A549 (cell line): Measurements from ENCODE around the gene TCN1. TPM values are rescaled to one million over a fixed set of nuclear protein-coding genes. Genes with fewer than 3 reads are reported as not detected.
A peak's percentile ranks its signal among the peaks of the same experiment; 100 is the strongest.
"Not testable (repeated sequence)": the region's sequence is repeated elsewhere in the genome, so short reads cannot be mapped to it uniquely, and the experiment has no call there.

Source experiments
- ATAC-seq, 2 experiments: fragments of 200-7000 bp in 1 of 2; fragments of >200 bp in 1 of 2; cut with Nextera tagmentation in 1 of 2; cut with Tn5 transposase in 1 of 2; 3 replicates each; pipeline versions ENCODE4 v1.8.0 to v1.9.1; 2018 to 2020; ENCODE audit warnings: mild to moderate bottlenecking in 1 of 2, moderate library complexity in 1 of 2
- CTCF ChIA-PET: fragments of 300-600 bp; sonication (Branson Sonifier 250); formaldehyde crosslinking; extraction: SDS; loops from one replicate; lab custom pipeline; 2021; ENCODE audit warnings: antibody characterized with exemption, inconsistent platforms; lab: Yijun Ruan, JAX
- POLR2A ChIA-PET: fragments of 350-600 bp; formaldehyde crosslinking; extraction: SDS; loops from one replicate; lab custom pipeline; 2021; ENCODE audit warnings: antibody characterized with exemption, inconsistent platforms; lab: Yijun Ruan, JAX
- DNase-seq, 2 experiments: peaks; one replicate each; pipeline versions ENCODE4 v3.0.0 to v3.0.0-alpha.2; 2011 to 2016; ENCODE audit warnings: low read depth in 1 of 2, low spot score in 1 of 2
- FAIRE-seq: peaks from 2 replicates; lab custom pipeline; 2011; peaks lifted over from hg19 to GRCh38; lab: Jason Lieb, UNC
- H3K27ac ChIP-seq, 2 experiments: fragments of >200 bp; sonication (Bioruptor Twin); formaldehyde crosslinking; 3 replicates each; pipeline ENCODE4 v1.5.1; 2016 to 2017
- H3K4me1 ChIP-seq: fragments of >200 bp; sonication (Bioruptor Twin); formaldehyde crosslinking; 3 replicates; pipeline ENCODE4 v1.6.1; 2016
- H3K4me2 ChIP-seq: fragments of >200 bp; sonication (Bioruptor Twin); formaldehyde crosslinking; 3 replicates; pipeline ENCODE4 v1.6.1; 2016
- H3K4me3 ChIP-seq: fragments of >200 bp; sonication (Bioruptor Twin); formaldehyde crosslinking; 3 replicates; pipeline ENCODE4 v1.5.1; 2016
- H3K9me3 ChIP-seq: fragments of >200 bp; sonication (Bioruptor Twin); formaldehyde crosslinking; 3 replicates; pipeline ENCODE4 v1.6.1; 2016
- ATOH8 ChIP-seq: fragments of 250-450 bp; sonication (Bioruptor Pico); IDR thresholded peaks from 2 replicates; pipeline ENCODE4 v1.5.0; 2020; ENCODE audit warnings: low read depth, mild to moderate bottlenecking, moderate library complexity
- BHLHE40 ChIP-seq: IDR thresholded peaks from 2 replicates; pipeline ENCODE4 v1.6.1; 2012; ENCODE audit warnings: low read depth, low read length, inconsistent platforms
- CEBPB ChIP-seq, 2 experiments: fragments of >200 bp in 1 of 2; sonication (Bioruptor Twin) in 1 of 2; formaldehyde crosslinking in 1 of 2; IDR thresholded peaks; 2 replicates each; pipeline ENCODE4 v1.6.1; 2012 to 2016
- CTCF ChIP-seq: fragments of >200 bp; sonication (Bioruptor Twin); formaldehyde crosslinking; IDR thresholded peaks from 3 replicates; pipeline ENCODE4 v1.5.1; 2016
- EHF ChIP-seq: fragments of 250-450 bp; sonication (Bioruptor Pico); IDR thresholded peaks from 2 replicates; pipeline ENCODE4 v1.5.0; 2020; ENCODE audit warnings: mild to moderate bottlenecking
- EHMT2 ChIP-seq: fragments of 200-600 bp; sonication (generic); IDR thresholded peaks from 2 replicates; pipeline ENCODE4 v1.6.1; 2016; ENCODE audit warnings: antibody characterized with exemption, low read depth, mild to moderate bottlenecking, moderate library complexity
- HEYL ChIP-seq: fragments of 250-450 bp; sonication (Bioruptor Pico); IDR thresholded peaks from 2 replicates; pipeline ENCODE4 v1.8.0; 2021; ENCODE audit warnings: mild to moderate bottlenecking, moderate library complexity
- HMGXB4 ChIP-seq: fragments of 250-450 bp; sonication (Bioruptor Pico); IDR thresholded peaks from 2 replicates; pipeline ENCODE4 v1.5.0; 2021; ENCODE audit warnings: mild to moderate bottlenecking, moderate library complexity, borderline replicate concordance
- HOXB13 ChIP-seq: fragments of 250-450 bp; sonication (Bioruptor Pico); IDR thresholded peaks from 2 replicates; pipeline ENCODE4 v1.5.0; 2020; ENCODE audit warnings: low read depth, mild to moderate bottlenecking, moderate library complexity
- JUN ChIP-seq, 2 experiments: fragments of >200 bp; sonication (Bioruptor Twin); formaldehyde crosslinking; IDR thresholded peaks; 2 replicates in 1 of 2; 3 replicates in 1 of 2; pipeline ENCODE4 v1.6.1; 2016 to 2017
- JUNB ChIP-seq: fragments of >200 bp; sonication (Bioruptor Twin); formaldehyde crosslinking; IDR thresholded peaks from 2 replicates; pipeline ENCODE4 v1.6.1; 2016
- POLR2AphosphoS2 ChIP-seq: conservative IDR thresholded peaks from 2 replicates; pipeline ENCODE4 v1.6.1; 2012; ENCODE audit warnings: low read length, improper control_type of control experiment, inconsistent platforms
- RAD21 ChIP-seq, 2 experiments: fragments of >200 bp in 1 of 2; sonication (Bioruptor Twin) in 1 of 2; formaldehyde crosslinking in 1 of 2; IDR thresholded peaks in 1 of 2; conservative IDR thresholded peaks in 1 of 2; 2 replicates in 1 of 2; 3 replicates in 1 of 2; pipeline ENCODE4 v1.6.1; 2012 to 2018; ENCODE audit warnings: inconsistent platforms in 1 of 2
- RARB ChIP-seq: fragments of 250-450 bp; sonication (Bioruptor Pico); IDR thresholded peaks from 2 replicates; pipeline ENCODE4 v1.8.0; 2021; ENCODE audit warnings: mild to moderate bottlenecking, moderate library complexity
- RFX5 ChIP-seq: fragments of 450-650 bp; IDR thresholded peaks from 2 replicates; pipeline ENCODE4 v1.7.1; 2014; ENCODE audit warnings: antibody characterized with exemption, mild to moderate bottlenecking, moderate library complexity
- SMC3 ChIP-seq: fragments of >200 bp; sonication (Bioruptor Twin); formaldehyde crosslinking; IDR thresholded peaks from 3 replicates; pipeline ENCODE4 v1.6.1; 2018; ENCODE audit warnings: inconsistent platforms
- TP53 ChIP-seq: fragments of 250-450 bp; sonication (Bioruptor Pico); IDR thresholded peaks from 2 replicates; pipeline ENCODE4 v1.5.0; 2021; ENCODE audit warnings: mild to moderate bottlenecking, moderate library complexity
- ZSCAN20 ChIP-seq: fragments of 250-450 bp; sonication (Bioruptor Pico); IDR thresholded peaks from 2 replicates; pipeline ENCODE4 v1.8.0; 2022; ENCODE audit warnings: mild to moderate bottlenecking, moderate library complexity
- WGBS: methylation state at CpG from one replicate; pipeline ENCODE4 v1.1.6; 2017; ENCODE audit errors: missing lambda C conversion rate; 5-methylcytosine and 5-hydroxymethylcytosine counted together
- polyA plus RNA-seq, 4 experiments: library from polyadenylated mRNA; depleted of rRNA in 3 of 4; stranded (reverse); fragments of >200 nt; fragmentation: RNase III in 1 of 4; extraction: RNeasy Plus Mini Kit Qiagen cat#74134 plus additional on column Dnase treatment in 1 of 4; gene quantifications; 2 replicates in 3 of 4; 3 replicates in 1 of 4; pipeline ENCODE4 v1.2.3, GENCODE V29; 2011 to 2017
- TF ChIP-seq, protein P1 (sequence below): IDR thresholded peaks from 2 replicates; pipeline ENCODE4 v1.6.1; 2012
- TF ChIP-seq, protein P2 (sequence below): IDR thresholded peaks from 2 replicates; pipeline ENCODE4 v1.6.1; 2012
- TF ChIP-seq, protein P3 (sequence below): fragments of >200 bp; sonication (Bioruptor Twin); formaldehyde crosslinking; IDR thresholded peaks from 3 replicates; pipeline ENCODE4 v1.6.1; 2016

Gene TCN1
- polyA plus RNA-seq, 2 of the 4 experiments (the other 2 are of a cell fraction): 0.18 to 0.79 TPM

DNA sequence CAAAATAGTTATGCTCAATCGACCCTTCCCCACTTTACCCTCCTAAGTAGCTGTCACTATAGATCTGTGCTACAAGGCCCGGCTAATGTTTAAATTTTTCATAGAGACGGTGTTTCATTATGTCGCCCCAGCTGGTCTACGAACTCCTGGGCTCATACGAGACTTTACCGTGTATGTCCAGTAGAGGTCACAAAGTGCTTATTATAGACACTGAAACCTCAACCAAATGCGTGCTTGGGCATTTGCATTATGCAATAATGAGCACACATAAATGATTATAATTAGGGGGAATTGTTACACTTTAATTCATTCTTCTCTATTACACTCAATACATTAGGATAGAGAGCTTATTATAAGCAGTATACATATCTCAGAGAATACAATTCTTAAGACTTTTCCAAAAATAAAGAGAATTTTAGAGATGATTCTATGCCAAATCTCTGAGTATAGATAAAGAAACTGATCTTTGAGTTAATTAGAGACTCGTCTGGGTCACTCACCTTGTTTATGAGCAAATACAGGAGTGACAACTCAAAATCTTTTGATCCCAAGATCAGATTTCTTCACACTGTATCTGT lies 43.2 kb downstream of the TCN1 start:
- Histone ChIP-seq H3K9me3 (no peaks in the 10 kb centered on the region), H3K4me3 (no peak overlapping the region), H3K4me1 (no peaks in the 10 kb centered on the region), H3K4me2 (peak overlapping the region; percentile 28; the same call in 2 of the 3 replicates), H3K27ac (no peak overlapping the region)
- TF ChIP-seq RFX5 (no peak), BHLHE40 (no peak), HEYL (CRISPR knock-in tag) (no peak), CEBPB (IDR thresholded peaks at IDR 0.05) (peak; percentile 60 to 84; a peak in 3 of 4 replicates), SMC3 (peak; percentile 77), CTCF (peak; percentile 81), JUN (IDR thresholded peaks at IDR 0.05) (no peak), RAD21 (conservative IDR thresholded peaks at IDR 0.05 in 1 of 2, IDR thresholded peaks at IDR 0.05 in 1 of 2) (peak; percentile 87)
- 1% methylated on average over 9 of the region's 9 CpGs for WGBS
- ATAC-seq: peak; percentile 91 to 96; a peak in 5 of 6 replicates
- FAIRE-seq: peak; percentile 74
- DNase-seq: peak; percentile 32 to 68
- ChIA-PET CTCF (interaction anchor here (0.6 to 1.8 kb wide), 19 partner anchors 12 to 429 kb away, joined by 3 to 7 read pairs (median 4); no protein-coding TSS in a partner anchor), POLR2A (no interaction called here)

GRCh38 chr11:59818572-59818971 lies 47.7 kb downstream of the TCN1 start:
- no peak overlapping the region for H3K4me2 ChIP-seq
- WGBS: 53% methylated on average over 4 of the region's 4 CpGs
- ChIA-PET POLR2A (no interaction called here), CTCF (interaction anchor here (1.2 kb wide), 1 partner anchor 374 kb away, joined by 4 read pairs; no protein-coding TSS in a partner anchor)
- DNase-seq (no peak), FAIRE-seq (no peak), ATAC-seq (no peak)
- H3K9me3 ChIP-seq: no peaks in the 10 kb centered on the region
- H3K4me1 ChIP-seq: no peaks in the 10 kb centered on the region
- no peak overlapping the region for H3K27ac ChIP-seq
- TF ChIP-seq CEBPB (IDR thresholded peaks at IDR 0.05) (no peak), RARB (CRISPR knock-in tag) (no peak), HOXB13 (CRISPR knock-in tag) (no peak), EHMT2 (no peak), ZSCAN20 (no peak), TP53 (no peak), JUNB (no peak), RAD21 (conservative IDR thresholded peaks at IDR 0.05 in 1 of 2, IDR thresholded peaks at IDR 0.05 in 1 of 2) (no peak), HMGXB4 (CRISPR knock-in tag) (no peak), POLR2AphosphoS2 (no peak), ATOH8 (CRISPR knock-in tag) (no peak), BHLHE40 (no peak), EHF (CRISPR knock-in tag) (no peak)
- TF ChIP-seq, protein P1, sequence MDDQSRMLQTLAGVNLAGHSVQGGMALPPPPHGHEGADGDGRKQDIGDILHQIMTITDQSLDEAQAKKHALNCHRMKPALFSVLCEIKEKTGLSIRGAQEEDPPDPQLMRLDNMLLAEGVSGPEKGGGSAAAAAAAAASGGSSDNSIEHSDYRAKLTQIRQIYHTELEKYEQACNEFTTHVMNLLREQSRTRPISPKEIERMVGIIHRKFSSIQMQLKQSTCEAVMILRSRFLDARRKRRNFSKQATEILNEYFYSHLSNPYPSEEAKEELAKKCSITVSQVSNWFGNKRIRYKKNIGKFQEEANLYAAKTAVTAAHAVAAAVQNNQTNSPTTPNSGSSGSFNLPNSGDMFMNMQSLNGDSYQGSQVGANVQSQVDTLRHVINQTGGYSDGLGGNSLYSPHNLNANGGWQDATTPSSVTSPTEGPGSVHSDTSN: no peak
- TF ChIP-seq, protein P2, sequence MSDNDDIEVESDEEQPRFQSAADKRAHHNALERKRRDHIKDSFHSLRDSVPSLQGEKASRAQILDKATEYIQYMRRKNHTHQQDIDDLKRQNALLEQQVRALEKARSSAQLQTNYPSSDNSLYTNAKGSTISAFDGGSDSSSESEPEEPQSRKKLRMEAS: no peak
- TF ChIP-seq, protein P3, sequence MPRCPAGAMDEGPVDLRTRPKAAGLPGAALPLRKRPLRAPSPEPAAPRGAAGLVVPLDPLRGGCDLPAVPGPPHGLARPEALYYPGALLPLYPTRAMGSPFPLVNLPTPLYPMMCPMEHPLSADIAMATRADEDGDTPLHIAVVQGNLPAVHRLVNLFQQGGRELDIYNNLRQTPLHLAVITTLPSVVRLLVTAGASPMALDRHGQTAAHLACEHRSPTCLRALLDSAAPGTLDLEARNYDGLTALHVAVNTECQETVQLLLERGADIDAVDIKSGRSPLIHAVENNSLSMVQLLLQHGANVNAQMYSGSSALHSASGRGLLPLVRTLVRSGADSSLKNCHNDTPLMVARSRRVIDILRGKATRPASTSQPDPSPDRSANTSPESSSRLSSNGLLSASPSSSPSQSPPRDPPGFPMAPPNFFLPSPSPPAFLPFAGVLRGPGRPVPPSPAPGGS: no peak
- no peak overlapping the region for H3K4me3 ChIP-seq

- POLR2A ChIA-PET, H3K4me1 ChIP-seq, ATAC-seq, DNase-seq, FAIRE-seq, H3K4me3 ChIP-seq, H3K27ac ChIP-seq, H3K9me3 ChIP-seq, H3K4me2 ChIP-seq: not testable (repeated sequence)
- CTCF ChIA-PET: interaction anchor here (1.9 kb wide), 1 partner anchor 15 kb away, joined by 5 read pairs; no protein-coding TSS in a partner anchor
- WGBS: 12% methylated on average over 1 of the region's 1 CpG
Observed at GRCh38 chr11:59816434-59816833, 49.9 kb downstream of the TCN1 start.
